ENCODE results near the gene CLCN7.

DNA sequence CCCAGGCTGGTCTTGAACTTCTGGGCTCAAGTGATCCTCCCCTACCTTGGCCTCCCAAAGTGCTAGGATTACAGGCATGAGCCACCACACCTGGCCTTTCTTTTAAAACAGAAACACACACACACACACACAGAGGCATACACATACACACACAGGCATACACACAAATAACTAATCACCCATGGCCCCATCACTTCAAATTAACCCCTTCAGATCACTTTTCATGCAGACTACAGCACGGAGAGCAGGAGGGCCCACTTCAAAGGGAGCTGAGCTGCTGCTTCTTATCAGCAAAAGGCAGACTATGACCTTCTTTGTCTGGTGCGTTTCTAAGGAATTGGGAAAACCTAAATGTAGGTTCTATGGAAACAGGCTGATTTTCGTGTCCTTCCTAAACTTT is 1.9 kb downstream of the CLCN7 start:
- TF ChIP-seq REST (IDR thresholded peaks at IDR 0.05; ENCODE audit: low read depth, low read length) (no peak), POLR2AphosphoS5 (IDR thresholded peaks at IDR 0.05; ENCODE audit: low read depth, low read length) (no peak)

Measured in SK-N-SH (cell line).